ENCODE measurements around the gene ACSM2B.

- TF ChIP-seq ZFP3 (CRISPR knock-in tag; IDR thresholded peaks at IDR 0.05), result no peak
- TF ChIP-seq CREB5 (CRISPR knock-in tag; IDR thresholded peaks at IDR 0.05; ENCODE audit: low read depth), result no peak
- TF ChIP-seq CSDC2 (CRISPR knock-in tag; IDR thresholded peaks at IDR 0.05), result no peak
- no peak for TF ChIP-seq GLIS3 (CRISPR knock-in tag; IDR thresholded peaks at IDR 0.05)
- no peak for TF ChIP-seq RARB (CRISPR knock-in tag; IDR thresholded peaks at IDR 0.05)
- no peak for TF ChIP-seq PATZ1 (CRISPR knock-in tag; IDR thresholded peaks at IDR 0.05; ENCODE audit: borderline replicate concordance)
- TF ChIP-seq CSRNP3 (CRISPR knock-in tag; IDR thresholded peaks at IDR 0.05), result no peak
- no peak for TF ChIP-seq POU6F1 (CRISPR knock-in tag; IDR thresholded peaks at IDR 0.05; ENCODE audit: borderline replicate concordance, low read depth)
- TF ChIP-seq ZNF8 (CRISPR knock-in tag; IDR thresholded peaks at IDR 0.05), result no peak
- TF ChIP-seq ZNF70 (CRISPR knock-in tag; IDR thresholded peaks at IDR 0.05), result no peak
- TF ChIP-seq PPARA (CRISPR knock-in tag; IDR thresholded peaks at IDR 0.05; ENCODE audit: borderline replicate concordance), result no peak
- TF ChIP-seq ESRRG (CRISPR knock-in tag; IDR thresholded peaks at IDR 0.05), result no peak
- TF ChIP-seq OSR1 (CRISPR knock-in tag; IDR thresholded peaks at IDR 0.05), result no peak
Observed at GRCh38 chr16:20507280-20507679, 68.9 kb downstream of the ACSM2B start.

All from SK-N-SH treated with all-trans-retinoic acid at 6 μM for 48 hours (cell line).